K562 (cell line): Measurements from ENCODE around the gene UHMK1.
A peak's percentile ranks its signal among the peaks of the same experiment; 100 is the strongest.

Experiments used
- CTCF ChIP-seq, 3 experiments: IDR thresholded peaks in 2 of 3; conservative IDR thresholded peaks in 1 of 3; 2 replicates each; pipeline ENCODE4 v1.5.1; 2011 to 2012; ENCODE audit warnings: low read length in 3 of 3, mild to moderate bottlenecking in 3 of 3, control low read depth in 2 of 3, improper control_type of control experiment in 1 of 3, inconsistent platforms in 1 of 3, low read depth in 1 of 3, mixed read lengths in 1 of 3, moderate library complexity in 1 of 3; ENCODE audit not compliant: insufficient read depth in 2 of 3
- HDAC1 ChIP-seq, 2 experiments: fragments of 450-650 bp; IDR thresholded peaks; 2 replicates each; pipeline ENCODE4 v1.6.1; 2016 to 2017; ENCODE audit warnings: inconsistent platforms in 1 of 2, mild to moderate bottlenecking in 1 of 2, moderate library complexity in 1 of 2
- NFYB ChIP-seq: IDR thresholded peaks from 2 replicates; pipeline ENCODE4 v1.6.1; 2011; ENCODE audit warnings: mild to moderate bottlenecking, moderate library complexity; ENCODE audit not compliant: insufficient read length; ENCODE audit errors: extremely low read depth
- SREBF1 ChIP-seq: fragments of 150-350 bp; IDR thresholded peaks from 2 replicates; pipeline ENCODE4 v1.6.1; 2014; ENCODE audit warnings: antibody characterized with exemption, low read depth, low read length, borderline replicate concordance

- TF ChIP-seq NFYB (no peak), HDAC1 (IDR thresholded peaks at IDR 0.05) (no peak), SREBF1 (no peak), CTCF (IDR thresholded peaks at IDR 0.05 in 2 of 3, conservative IDR thresholded peaks at IDR 0.05 in 1 of 3; ENCODE audit: insufficient read depth in 2 of 3, low read depth in 1 of 3, low read length in 3 of 3) (peak in 1 of 3 experiments; percentile 15; a peak in 1 of 6 replicates)
Measured at GRCh38 chr1:162456323-162456722, 41.3 kb upstream of the UHMK1 start.
